ENCODE data around the gene PFKFB3. TPM values are rescaled to one million over a fixed set of nuclear protein-coding genes. Genes with fewer than 3 reads are reported as not detected.

Gene PFKFB3
- total RNA-seq, 1 donor from 2014 or later = 43.2 TPM

GRCh38 chr10:6174201-6174874 lies 28.4 kb upstream of the PFKFB3 start:
- H3K4me3 ChIP-seq = no peak overlapping the region
- H3K27me3 ChIP-seq = no peaks in the 10 kb centered on the region
- TF ChIP-seq POLR2A (IDR thresholded peaks at IDR 0.05) = no peak
- no peak for TF ChIP-seq POLR2AphosphoS5 (IDR thresholded peaks at IDR 0.05; ENCODE audit: insufficient read depth in 1 of 2, low read depth in 1 of 2)
- no peak for TF ChIP-seq CTCF (IDR thresholded peaks at IDR 0.05)
- no peak overlapping the region for H3K27ac ChIP-seq
- no peaks in the 10 kb centered on the region for H3K36me3 ChIP-seq
- peaks cover 62% of the 10 kb centered on the region for H3K4me1 ChIP-seq
- H3K9me3 ChIP-seq = no peaks in the 10 kb centered on the region
- intact Hi-C loops (cut with DNase I) = no loop called here
- no peak for DNase-seq (ENCODE audit: extremely low spot score in 2 of 2)

GRCh38 chr10:6175329-6176055 lies 27.2 kb upstream of the PFKFB3 start:
- Histone ChIP-seq H3K4me1 (peaks cover 53% of the 10 kb centered on the region), H3K27ac (no peak overlapping the region), H3K9me3 (no peaks in the 10 kb centered on the region), H3K27me3 (no peaks in the 10 kb centered on the region), H3K36me3 (no peaks in the 10 kb centered on the region), H3K4me3 (no peak overlapping the region)
- intact Hi-C loops (cut with DNase I) = no loop called here
- TF ChIP-seq POLR2A (IDR thresholded peaks at IDR 0.05) (no peak), CTCF (IDR thresholded peaks at IDR 0.05) (no peak), POLR2AphosphoS5 (IDR thresholded peaks at IDR 0.05; ENCODE audit: insufficient read depth in 1 of 2, low read depth in 1 of 2) (no peak)
- DNase-seq (ENCODE audit: extremely low spot score in 2 of 2) = no peak

GRCh38 chr10:6176691-6177231 lies 26.0 kb upstream of the PFKFB3 start:
- no peak for DNase-seq (ENCODE audit: extremely low spot score in 2 of 2)
- intact Hi-C loops (cut with DNase I) = no loop called here
- Histone ChIP-seq H3K4me1 (peaks cover 41% of the 10 kb centered on the region), H3K9me3 (no peaks in the 10 kb centered on the region), H3K4me3 (no peak overlapping the region), H3K36me3 (no peaks in the 10 kb centered on the region), H3K27me3 (no peaks in the 10 kb centered on the region), H3K27ac (peak overlapping the region; percentile 22)
- no peak for TF ChIP-seq POLR2AphosphoS5 (IDR thresholded peaks at IDR 0.05; ENCODE audit: insufficient read depth in 1 of 2, low read depth in 1 of 2)
- TF ChIP-seq CTCF (IDR thresholded peaks at IDR 0.05) = no peak
- TF ChIP-seq POLR2A (IDR thresholded peaks at IDR 0.05) = no peak

- Histone ChIP-seq H3K36me3 (no peaks in the 10 kb centered on the region), H3K4me3 (no peak overlapping the region), H3K27me3 (no peaks in the 10 kb centered on the region), H3K4me1 (peaks cover 41% of the 10 kb centered on the region), H3K9me3 (no peaks in the 10 kb centered on the region), H3K27ac (no peak overlapping the region)
- TF ChIP-seq POLR2A (IDR thresholded peaks at IDR 0.05) (no peak), POLR2AphosphoS5 (IDR thresholded peaks at IDR 0.05; ENCODE audit: insufficient read depth in 1 of 2, low read depth in 1 of 2) (no peak), CTCF (IDR thresholded peaks at IDR 0.05) (no peak)
- DNase-seq (ENCODE audit: extremely low spot score in 2 of 2) = no peak
- intact Hi-C loops (cut with DNase I) = no loop called here
These were observed 24.9 kb upstream of the PFKFB3 start for GRCh38 chr10:6177880-6178281.

- intact Hi-C loops (cut with DNase I) = no loop called here
- Histone ChIP-seq H3K9me3 (no peaks in the 10 kb centered on the region), H3K27me3 (no peaks in the 10 kb centered on the region), H3K4me1 (peaks cover 39% of the 10 kb centered on the region), H3K4me3 (no peak overlapping the region), H3K27ac (no peak overlapping the region), H3K36me3 (no peaks in the 10 kb centered on the region)
- TF ChIP-seq CTCF (IDR thresholded peaks at IDR 0.05) = no peak
- TF ChIP-seq POLR2AphosphoS5 (IDR thresholded peaks at IDR 0.05; ENCODE audit: insufficient read depth in 1 of 2, low read depth in 1 of 2) = no peak
- no peak for TF ChIP-seq POLR2A (IDR thresholded peaks at IDR 0.05)
- no peak for DNase-seq (ENCODE audit: extremely low spot score in 2 of 2)
These were observed 24.2 kb upstream of the PFKFB3 start for GRCh38 chr10:6178581-6178980.

Data from vagina (tissue), 2 donors.